IMR-90 (cell line): ENCODE data around the gene NPAS2. TPM values are rescaled to one million over a fixed set of nuclear protein-coding genes. Genes with fewer than 3 reads are reported as not detected.

ENCODE experiments used
- ATAC-seq: fragments of 200-7000 bp; cut with Tn5 transposase; 2 replicates; pipeline ENCODE4 v1.9.1; 2020; ENCODE audit warnings: low read depth, mild to moderate bottlenecking, moderate library complexity
- BruUV-seq: library from RNA; stranded (reverse); fragments of 400-500 nt; replicated peaks from 2 replicates; lab custom pipeline; 2021; lab: Mats Ljungman, UMichigan
- CTCF ChIA-PET: fragments of 300-600 bp; formaldehyde crosslinking; extraction: SDS; loops from one replicate; lab custom pipeline; 2021; ENCODE audit warnings: antibody characterized with exemption; lab: Yijun Ruan, JAX
- POLR2A ChIA-PET: fragments of 300-600 bp; sonication (Branson Sonifier 250); formaldehyde crosslinking; loops from one replicate; lab custom pipeline; 2022; ENCODE audit warnings: antibody characterized with exemption; ENCODE audit not compliant: unreplicated experiment; lab: Charles Lee
- DNase-seq: peaks from one replicate; pipeline ENCODE4 v3.0.0; 2013
- H2AFZ ChIP-seq: replicated peaks from 2 replicates; pipeline ENCODE3; 2013; ENCODE audit warnings: low read length, mild to moderate bottlenecking; ENCODE audit not compliant: poor library complexity
- H2AK5ac ChIP-seq: 2 replicates; pipeline ENCODE4 v1.6.1; 2013; ENCODE audit warnings: low read depth, low read length, inconsistent platforms
- H2AK9ac ChIP-seq: replicated peaks from 2 replicates; pipeline ENCODE3; 2013; ENCODE audit warnings: mild to moderate bottlenecking, low read depth, low read length, moderate library complexity; ENCODE audit not compliant: poor library complexity
- H2BK120ac ChIP-seq: 2 replicates; pipeline ENCODE4 v1.6.1; 2013; ENCODE audit warnings: low read depth, low read length, inconsistent platforms
- H2BK15ac ChIP-seq: 3 replicates; pipeline ENCODE4 v1.6.1; 2013; ENCODE audit warnings: low read depth, low read length, inconsistent platforms
- H2BK20ac ChIP-seq: 2 replicates; pipeline ENCODE4 v1.6.1; 2013; ENCODE audit warnings: low read depth, mild to moderate bottlenecking, inconsistent platforms, low read length, moderate library complexity
- H2BK5ac ChIP-seq: 2 replicates; pipeline ENCODE4 v1.6.1; 2013; ENCODE audit warnings: mild to moderate bottlenecking, low read depth, low read length, inconsistent platforms; ENCODE audit not compliant: poor library complexity, severe bottlenecking
- H3K14ac ChIP-seq: replicated peaks from 2 replicates; pipeline ENCODE4 v1.6.1; 2013; ENCODE audit warnings: low read depth, low read length, inconsistent platforms
- H3K18ac ChIP-seq: 2 replicates; pipeline ENCODE4 v1.6.1; 2013; ENCODE audit warnings: low read depth, low read length, control low read depth
- H3K23ac ChIP-seq: 2 replicates; pipeline ENCODE4 v1.6.1; 2013; ENCODE audit warnings: low read depth, low read length, inconsistent platforms
- H3K27ac ChIP-seq: 2 replicates; pipeline ENCODE4 v1.5.1; 2013; ENCODE audit warnings: mild to moderate bottlenecking, control low read depth, low read length; ENCODE audit not compliant: insufficient read depth
- H3K27me3 ChIP-seq: 2 replicates; pipeline ENCODE4 v1.6.1; 2013; ENCODE audit warnings: low read length; ENCODE audit not compliant: control insufficient read depth, insufficient read depth
- H3K36me3 ChIP-seq: 2 replicates; pipeline ENCODE4 v1.6.1; 2013; ENCODE audit warnings: low read length, mixed read lengths; ENCODE audit not compliant: control insufficient read depth, insufficient read depth
- H3K4ac ChIP-seq: 2 replicates; pipeline ENCODE4 v1.6.1; 2013; ENCODE audit warnings: low read depth, low read length, inconsistent platforms
- H3K4me1 ChIP-seq: 2 replicates; pipeline ENCODE4 v1.6.1; 2013; ENCODE audit warnings: low read length, mixed read lengths; ENCODE audit not compliant: control insufficient read depth, insufficient read depth
- H3K4me2 ChIP-seq: 2 replicates; pipeline ENCODE4 v1.6.1; 2013; ENCODE audit warnings: low read depth, mild to moderate bottlenecking, control low read depth, low read length, moderate library complexity
- H3K4me3 ChIP-seq: 2 replicates; pipeline ENCODE4 v1.5.1; 2013; ENCODE audit warnings: low read depth, mild to moderate bottlenecking, control low read depth, low read length, moderate library complexity; ENCODE audit not compliant: insufficient read depth
- H3K56ac ChIP-seq: 2 replicates; pipeline ENCODE4 v1.6.1; 2013; ENCODE audit warnings: low read length, inconsistent platforms; ENCODE audit not compliant: insufficient read depth; ENCODE audit errors: extremely low read depth
- H3K79me1 ChIP-seq, 2 experiments: 2 replicates each; pipeline ENCODE4 v1.6.1; 2013; ENCODE audit warnings: low read length in 2 of 2, inconsistent platforms in 1 of 2, low read depth in 1 of 2
- H3K9ac ChIP-seq: 2 replicates; pipeline ENCODE4 v1.6.1; 2013; ENCODE audit warnings: low read depth, low read length, control low read depth
- H3K9me1 ChIP-seq: 2 replicates; pipeline ENCODE4 v1.6.1; 2013; ENCODE audit warnings: low read length, inconsistent platforms; ENCODE audit not compliant: insufficient read depth
- H3K9me3 ChIP-seq: 2 replicates; pipeline ENCODE4 v1.6.1; 2013; ENCODE audit warnings: low read length; ENCODE audit not compliant: control insufficient read depth, insufficient read depth
- H4K20me1 ChIP-seq: 2 replicates; pipeline ENCODE4 v1.6.1; 2013; ENCODE audit warnings: low read length, inconsistent platforms; ENCODE audit not compliant: insufficient read depth
- H4K5ac ChIP-seq: 2 replicates; pipeline ENCODE4 v1.6.1; 2013; ENCODE audit warnings: mild to moderate bottlenecking, low read depth, low read length, control low read depth
- H4K8ac ChIP-seq, 2 experiments: 2 replicates each; pipeline ENCODE4 v1.6.1; 2013; ENCODE audit warnings: low read depth in 2 of 2, low read length in 2 of 2, control low read depth in 1 of 2, inconsistent platforms in 1 of 2
- H4K91ac ChIP-seq: 2 replicates; pipeline ENCODE4 v1.6.1; 2013; ENCODE audit warnings: low read depth, low read length, inconsistent platforms; ENCODE audit not compliant: insufficient read depth
- BHLHE40 ChIP-seq: fragments of 150-350 bp; IDR thresholded peaks from 2 replicates; pipeline ENCODE4 v1.6.1; 2016; ENCODE audit warnings: mild to moderate bottlenecking, low read depth, low read length
- MAFK ChIP-seq: IDR thresholded peaks from 2 replicates; pipeline ENCODE4 v1.6.1; 2012; ENCODE audit warnings: low read depth, low read length, improper control_type of control experiment
- MAZ ChIP-seq: IDR thresholded peaks from 2 replicates; pipeline ENCODE4 v1.6.1; 2012; ENCODE audit warnings: low read depth, mild to moderate bottlenecking, low read length, improper control_type of control experiment, moderate library complexity, borderline replicate concordance
- RCOR1 ChIP-seq: IDR thresholded peaks from 2 replicates; pipeline ENCODE4 v1.6.1; 2012; ENCODE audit warnings: mild to moderate bottlenecking, low read length, improper control_type of control experiment; ENCODE audit not compliant: insufficient replicate concordance
- RFX5 ChIP-seq: IDR thresholded peaks from 2 replicates; pipeline ENCODE4 v1.8.0; 2012; ENCODE audit warnings: low read depth, mild to moderate bottlenecking, low read length, moderate library complexity
- WGBS, 2 experiments: methylation state at CpG; one replicate each; pipeline versions ENCODE4 v1.1.5 to v1.1.7; 2013; ENCODE audit warnings: missing lambda C conversion rate in 2 of 2; ENCODE audit not compliant: insufficient read length in 1 of 2; ENCODE audit errors: extremely low coverage in 2 of 2; 5-methylcytosine and 5-hydroxymethylcytosine counted together
- dilution Hi-C: fragments of 300-500 bp; cut with HindIII; formaldehyde crosslinking; loops from one replicate; pipeline ENCODE4 v1.14.3; 2018; ENCODE audit warnings: low sequenced_read_pairs; ENCODE audit not compliant: unreplicated experiment
- in situ Hi-C: fragments of 300-500 bp; cut with MboI; formaldehyde crosslinking; loops from 3 replicates; pipeline ENCODE4 v1.14.3; 2019; ENCODE audit warnings: low sequenced_read_pairs, inconsistent platforms, mixed read lengths
- intact Hi-C: fragments of 100-400 bp; cut with micrococcal nuclease; formaldehyde crosslinking; loops from 2 replicates; pipeline ENCODE4 v1.10.0; 2022
- polyA plus RNA-seq, 3 experiments: library from polyadenylated mRNA; depleted of rRNA; stranded (reverse); fragments of >200 nt; gene quantifications; 2 replicates each; pipeline ENCODE4 v1.2.3, GENCODE V29; 2012; ENCODE audit warnings: low replicate concordance in 1 of 3
- total RNA-seq: library from RNA; depleted of rRNA; stranded (reverse); fragments of >200 nt; gene quantifications from 2 replicates; pipeline ENCODE4 v1.2.3, GENCODE V29; 2012
- TF ChIP-seq, protein P1 (sequence below): conservative IDR thresholded peaks from 2 replicates; pipeline ENCODE4 v1.5.1; 2012; ENCODE audit warnings: mild to moderate bottlenecking, low read depth, low read length, improper control_type of control experiment
- TF ChIP-seq, protein P2 (sequence below): fragments of 150-350 bp; IDR thresholded peaks from 2 replicates; pipeline ENCODE4 v1.6.1; 2017; ENCODE audit warnings: mild to moderate bottlenecking, antibody characterized with exemption, low read length, low read depth
- TF ChIP-seq, protein P3 (sequence below): fragments of 150-350 bp; IDR thresholded peaks from 2 replicates; pipeline ENCODE4 v1.6.1; 2016; ENCODE audit warnings: low read depth, mild to moderate bottlenecking, low read length, moderate library complexity, borderline replicate concordance

The NPAS2 gene
- total and polyA plus RNA-seq, 2 of the 4 experiments (the other 2 are of a cell fraction): 5.2 to 14.8 TPM

DNA sequence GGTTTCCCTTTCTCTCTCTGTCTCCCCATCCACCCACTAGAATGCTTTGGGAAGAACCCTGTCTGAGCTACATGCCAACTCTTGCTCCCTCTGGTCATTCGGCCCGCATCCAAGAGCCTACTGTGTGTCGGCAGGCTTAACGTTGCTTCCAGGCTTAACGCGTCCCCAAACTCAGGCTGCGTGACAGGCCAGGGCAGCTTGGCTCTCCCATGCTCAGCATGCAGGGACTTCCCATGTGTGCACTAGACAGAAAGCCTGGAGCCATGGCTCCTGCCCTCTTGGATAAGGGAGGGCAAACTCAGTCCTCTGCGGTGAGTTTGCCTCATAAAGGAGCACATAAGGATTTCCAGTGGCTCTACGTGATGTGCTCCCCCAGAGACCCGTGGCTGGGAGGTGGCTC, 225.4 kb downstream of the NPAS2 start:
- WGBS, 2 experiments: 85% methylated on average over 6 of the region's 10 CpGs; no CpG with 5 or more reads in 1 of the 2 experiments
- Histone ChIP-seq H3K9ac (no peak overlapping the region), H3K9me1 (no peaks in the 10 kb centered on the region; the same call in 1 of the 2 replicates), H4K91ac (no peak overlapping the region), H3K23ac (no peak overlapping the region), H2BK5ac (no peak overlapping the region), H3K4me1 (no peaks in the 10 kb centered on the region; the same call in 1 of the 2 replicates), H2BK120ac (no peak overlapping the region), H2AK9ac (no peak overlapping the region), H2AK5ac (no peak overlapping the region), H3K9me3 (no peaks in the 10 kb centered on the region), H4K8ac (no peak overlapping the region), H2AFZ (no peak overlapping the region), H4K5ac (no peak overlapping the region), H3K18ac (no peak overlapping the region), H2BK20ac (no peak overlapping the region), H3K4me3 (no peak overlapping the region), H3K4me2 (no peak overlapping the region), H3K27ac (no peak overlapping the region), H3K79me1 (0 out of 4 replicates have a peak, but pooled peaks cover 0 to 2% of the 10 kb centered on the region in 2 experiments), H3K36me3 (no peaks in the 10 kb centered on the region), H3K56ac (no peak overlapping the region), H2BK15ac (no peak overlapping the region), H3K4ac (no peak overlapping the region), H3K14ac (no peak overlapping the region), H4K20me1 (no peaks in the 10 kb centered on the region), H3K27me3 (peaks cover 2% of the 10 kb centered on the region; the same call in 1 of the 2 replicates)
- BruUV-seq: no TSS peak
- POLR2A ChIA-PET: no interaction called here
- CTCF ChIA-PET: interaction anchor here (0.9 to 1.7 kb wide), 2 partner anchors 9 to 66 kb away, joined by 3 to 5 read pairs; no protein-coding TSS in a partner anchor
- TF ChIP-seq, protein P1, sequence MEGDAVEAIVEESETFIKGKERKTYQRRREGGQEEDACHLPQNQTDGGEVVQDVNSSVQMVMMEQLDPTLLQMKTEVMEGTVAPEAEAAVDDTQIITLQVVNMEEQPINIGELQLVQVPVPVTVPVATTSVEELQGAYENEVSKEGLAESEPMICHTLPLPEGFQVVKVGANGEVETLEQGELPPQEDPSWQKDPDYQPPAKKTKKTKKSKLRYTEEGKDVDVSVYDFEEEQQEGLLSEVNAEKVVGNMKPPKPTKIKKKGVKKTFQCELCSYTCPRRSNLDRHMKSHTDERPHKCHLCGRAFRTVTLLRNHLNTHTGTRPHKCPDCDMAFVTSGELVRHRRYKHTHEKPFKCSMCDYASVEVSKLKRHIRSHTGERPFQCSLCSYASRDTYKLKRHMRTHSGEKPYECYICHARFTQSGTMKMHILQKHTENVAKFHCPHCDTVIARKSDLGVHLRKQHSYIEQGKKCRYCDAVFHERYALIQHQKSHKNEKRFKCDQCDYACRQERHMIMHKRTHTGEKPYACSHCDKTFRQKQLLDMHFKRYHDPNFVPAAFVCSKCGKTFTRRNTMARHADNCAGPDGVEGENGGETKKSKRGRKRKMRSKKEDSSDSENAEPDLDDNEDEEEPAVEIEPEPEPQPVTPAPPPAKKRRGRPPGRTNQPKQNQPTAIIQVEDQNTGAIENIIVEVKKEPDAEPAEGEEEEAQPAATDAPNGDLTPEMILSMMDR: no peak
- TF ChIP-seq MAFK (no peak), RFX5 (no peak), RCOR1 (no peak), BHLHE40 (no peak), MAZ (no peak)
- TF ChIP-seq, protein P2, sequence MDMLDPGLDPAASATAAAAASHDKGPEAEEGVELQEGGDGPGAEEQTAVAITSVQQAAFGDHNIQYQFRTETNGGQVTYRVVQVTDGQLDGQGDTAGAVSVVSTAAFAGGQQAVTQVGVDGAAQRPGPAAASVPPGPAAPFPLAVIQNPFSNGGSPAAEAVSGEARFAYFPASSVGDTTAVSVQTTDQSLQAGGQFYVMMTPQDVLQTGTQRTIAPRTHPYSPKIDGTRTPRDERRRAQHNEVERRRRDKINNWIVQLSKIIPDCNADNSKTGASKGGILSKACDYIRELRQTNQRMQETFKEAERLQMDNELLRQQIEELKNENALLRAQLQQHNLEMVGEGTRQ: no peak
- TF ChIP-seq, protein P3, sequence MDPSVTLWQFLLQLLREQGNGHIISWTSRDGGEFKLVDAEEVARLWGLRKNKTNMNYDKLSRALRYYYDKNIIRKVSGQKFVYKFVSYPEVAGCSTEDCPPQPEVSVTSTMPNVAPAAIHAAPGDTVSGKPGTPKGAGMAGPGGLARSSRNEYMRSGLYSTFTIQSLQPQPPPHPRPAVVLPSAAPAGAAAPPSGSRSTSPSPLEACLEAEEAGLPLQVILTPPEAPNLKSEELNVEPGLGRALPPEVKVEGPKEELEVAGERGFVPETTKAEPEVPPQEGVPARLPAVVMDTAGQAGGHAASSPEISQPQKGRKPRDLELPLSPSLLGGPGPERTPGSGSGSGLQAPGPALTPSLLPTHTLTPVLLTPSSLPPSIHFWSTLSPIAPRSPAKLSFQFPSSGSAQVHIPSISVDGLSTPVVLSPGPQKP: no peak
- dilution Hi-C loops: no loop called here
- intact Hi-C loops: no loop called here
- DNase-seq: no peak
- no peak for ATAC-seq
- in situ Hi-C loops: no loop called here
